Hematopoietic multipotent progenitor cell treated with erythropoietin and hydrocortisone succinate and interleukin-3 and kit ligand, for 6 days (in vitro differentiated cells): ENCODE results near the gene PTPN5.
A peak's percentile ranks its signal among the peaks of the same experiment; 100 is the strongest.
"Not testable (repeated sequence)": the region's sequence is repeated elsewhere in the genome, so short reads cannot be mapped to it uniquely, and the experiment has no call there.

ENCODE experiments used
- DNase-seq: peaks from one replicate; pipeline ENCODE4 v3.0.0-alpha.2; 2015

PTPN5 gene

GRCh38 chr11:18706330-18707243 is 85.0 kb downstream of the PTPN5 start:
- no peak for DNase-seq

GRCh38 chr11:18705651-18706281 is 85.8 kb downstream of the PTPN5 start:
- DNase-seq: no peak

- DNase-seq: no peak
These were observed 86.9 kb downstream of the PTPN5 start for GRCh38 chr11:18704698-18705097.

GRCh38 chr11:18704045-18704645 is 87.5 kb downstream of the PTPN5 start:
- no peak for DNase-seq

GRCh38 chr11:18703001-18703763 is 88.4 kb downstream of the PTPN5 start:
- no peak for DNase-seq

- no peak for DNase-seq
These were observed 89.9 kb downstream of the PTPN5 start for GRCh38 chr11:18701614-18702216.

- DNase-seq: no peak
These were observed 90.7 kb downstream of the PTPN5 start for GRCh38 chr11:18700872-18701271.

GRCh38 chr11:18700375-18700774 is 91.2 kb downstream of the PTPN5 start:
- DNase-seq: no peak

- no peak for DNase-seq
These were observed 91.7 kb downstream of the PTPN5 start for GRCh38 chr11:18699848-18700261.

- no peak for DNase-seq
These were observed 92.4 kb downstream of the PTPN5 start for GRCh38 chr11:18699269-18699596.

GRCh38 chr11:18698341-18699268 is 93.0 kb downstream of the PTPN5 start, which contains the start of gene TMEM86A:
Gene TMEM86A (plus strand): TSS chr11:18698779. CDS start chr11:18698887, 108 bp downstream.
- DNase-seq: peak; percentile 92

GRCh38 chr11:18697576-18697975 is 94.0 kb downstream of the PTPN5 start:
- DNase-seq: no peak

- DNase-seq: no peak
These were observed 94.9 kb downstream of the PTPN5 start for GRCh38 chr11:18696638-18697225.

GRCh38 chr11:18692941-18693760 is 98.4 kb downstream of the PTPN5 start:
- DNase-seq: peak; percentile 68

GRCh38 chr11:18691467-18692140 is 100.0 kb downstream of the PTPN5 start:
- not testable (repeated sequence) for DNase-seq

- DNase-seq: no peak
These were observed 107.3 kb downstream of the PTPN5 start for GRCh38 chr11:18684267-18684666.

- no peak for DNase-seq
These were observed 109.1 kb downstream of the PTPN5 start for GRCh38 chr11:18682466-18682865.

GRCh38 chr11:18681949-18682348 is 109.6 kb downstream of the PTPN5 start:
- not testable (repeated sequence) for DNase-seq
